RPMI8226 (cell line): Measurements from ENCODE around the gene NCBP1.

Experiments used
- DNase-seq: peaks from one replicate; pipeline ENCODE4 v3.0.0-alpha.2; 2015

NCBP1 gene

GRCh38 chr9:97721396-97721795, 87.8 kb downstream of the NCBP1 start:
- DNase-seq = no peak

GRCh38 chr9:97722331-97722730, 88.7 kb downstream of the NCBP1 start:
- DNase-seq = no peak
